Endothelial cell of hepatic sinusoid (primary cell): Measurements from ENCODE around the gene RIMS4.

Source experiments
- in situ Hi-C: cut with HindIII; loops from 2 replicates; pipeline ENCODE4 v1.10.0; 2017; ENCODE audit warnings: low sequenced_read_pairs

Gene RIMS4

GRCh38 chr20:44743916-44744655 is 66.3 kb downstream of the RIMS4 start:
- in situ Hi-C loops: no loop called here

- in situ Hi-C loops: no loop called here
Observed at GRCh38 chr20:44743080-44743701, 67.2 kb downstream of the RIMS4 start.

GRCh38 chr20:44742304-44743079 is 67.9 kb downstream of the RIMS4 start:
- in situ Hi-C loops: no loop called here

- in situ Hi-C loops: loop anchor here (5.0 kb wide), 1 partner anchor 43 kb away; no protein-coding TSS in a partner anchor
Observed at GRCh38 chr20:44739942-44740341, 70.4 kb downstream of the RIMS4 start.

- in situ Hi-C loops: loop anchor here (5.0 kb wide), 1 partner anchor 42 kb away; no protein-coding TSS in a partner anchor
Observed at GRCh38 chr20:44738813-44739477, 71.4 kb downstream of the RIMS4 start.

- in situ Hi-C loops: loop anchor here (5.0 kb wide), 1 partner anchor 40 kb away; no protein-coding TSS in a partner anchor
Observed at GRCh38 chr20:44737116-44737515, 73.2 kb downstream of the RIMS4 start.

- in situ Hi-C loops: loop anchor here (5.0 kb wide), 1 partner anchor 39 kb away; no protein-coding TSS in a partner anchor
Observed at GRCh38 chr20:44736170-44737021, 74.0 kb downstream of the RIMS4 start.

GRCh38 chr20:44735816-44736169 is 74.6 kb downstream of the RIMS4 start:
- in situ Hi-C loops: loop anchor here (5.0 kb wide), 1 partner anchor 38 kb away; no protein-coding TSS in a partner anchor

GRCh38 chr20:44734938-44735337 is 75.4 kb downstream of the RIMS4 start:
- in situ Hi-C loops: loop anchor here (5.0 kb wide), 1 partner anchor 38 kb away; no protein-coding TSS in a partner anchor

- in situ Hi-C loops: no loop called here
Observed at GRCh38 chr20:44733341-44734069, 76.8 kb downstream of the RIMS4 start.

- in situ Hi-C loops: no loop called here
Observed at GRCh38 chr20:44732327-44732726, 78.0 kb downstream of the RIMS4 start.

- in situ Hi-C loops: no loop called here
Observed at GRCh38 chr20:44731657-44732056, 78.7 kb downstream of the RIMS4 start.

GRCh38 chr20:44730441-44730840 is 79.9 kb downstream of the RIMS4 start:
- in situ Hi-C loops: no loop called here

GRCh38 chr20:44728801-44729443 is 81.4 kb downstream of the RIMS4 start:
- in situ Hi-C loops: no loop called here

GRCh38 chr20:44727651-44728050 is 82.7 kb downstream of the RIMS4 start:
- in situ Hi-C loops: no loop called here

- in situ Hi-C loops: no loop called here
Observed at GRCh38 chr20:44727039-44727438, 83.3 kb downstream of the RIMS4 start.

- in situ Hi-C loops: no loop called here
Observed at GRCh38 chr20:44725837-44726236, 84.5 kb downstream of the RIMS4 start.

GRCh38 chr20:44724423-44725091 is 85.8 kb downstream of the RIMS4 start:
- in situ Hi-C loops: no loop called here
